Tibial artery (tissue), 4 donors: Measurements from ENCODE around the gene CHST11.

Experiments
- DNase-seq, 2 donors: peaks; one replicate each; pipeline ENCODE4 v3.0.0-alpha.2; 2019
- H3K27ac ChIP-seq, 2 donors: fragments of 200-600 bp; sonication (generic) in 1 of 2; 1 replicate in 1 of 2; 2 replicates in 1 of 2; pipeline ENCODE4 v1.5.1; 2018 to 2019; ENCODE audit warnings: mild to moderate bottlenecking in 1 of 2
- H3K27me3 ChIP-seq, 2 donors: fragments of 200-600 bp; sonication (generic) in 1 of 2; one replicate each; pipeline versions ENCODE4 v1.5.1 to v1.6.0; 2016 to 2019
- H3K36me3 ChIP-seq, 3 donors: fragments of 200-600 bp; sonication (generic) in 2 of 3; one replicate each; pipeline ENCODE4 v1.5.1; 2016 to 2019; ENCODE audit warnings: mild to moderate bottlenecking in 2 of 3
- H3K4me1 ChIP-seq, 4 donors: fragments of 200-600 bp; sonication (generic) in 2 of 4; 1 replicate in 3 of 4; 2 replicates in 1 of 4; pipeline ENCODE4 v1.5.1; 2016 to 2019
- H3K4me3 ChIP-seq, 2 donors: fragments of 200-600 bp; sonication (generic) in 1 of 2; 1 replicate in 1 of 2; 2 replicates in 1 of 2; pipeline ENCODE4 v1.5.1; 2018 to 2019; ENCODE audit warnings: mild to moderate bottlenecking in 2 of 2
- H3K9me3 ChIP-seq, 3 donors: fragments of 200-600 bp; sonication (generic) in 1 of 3; one replicate each; pipeline ENCODE4 v1.5.1; 2016 to 2019
- intact Hi-C: fragments of 100-400 bp; cut with DNase I; formaldehyde crosslinking; loops from one replicate; pipeline ENCODE4 v1.15.0; 2023; ENCODE audit warnings: low total_unique reads
- TF ChIP-seq, protein P1 (sequence below), 2 experiments: fragments of 200-600 bp in 1 of 2; fragments of 450-650 bp in 1 of 2; IDR thresholded peaks; one replicate each; pipeline ENCODE4 v1.5.1; 2017 to 2019; ENCODE audit warnings: antibody characterized with exemption in 2 of 2, mild to moderate bottlenecking in 1 of 2, moderate library complexity in 1 of 2

The CHST11 gene

DNA sequence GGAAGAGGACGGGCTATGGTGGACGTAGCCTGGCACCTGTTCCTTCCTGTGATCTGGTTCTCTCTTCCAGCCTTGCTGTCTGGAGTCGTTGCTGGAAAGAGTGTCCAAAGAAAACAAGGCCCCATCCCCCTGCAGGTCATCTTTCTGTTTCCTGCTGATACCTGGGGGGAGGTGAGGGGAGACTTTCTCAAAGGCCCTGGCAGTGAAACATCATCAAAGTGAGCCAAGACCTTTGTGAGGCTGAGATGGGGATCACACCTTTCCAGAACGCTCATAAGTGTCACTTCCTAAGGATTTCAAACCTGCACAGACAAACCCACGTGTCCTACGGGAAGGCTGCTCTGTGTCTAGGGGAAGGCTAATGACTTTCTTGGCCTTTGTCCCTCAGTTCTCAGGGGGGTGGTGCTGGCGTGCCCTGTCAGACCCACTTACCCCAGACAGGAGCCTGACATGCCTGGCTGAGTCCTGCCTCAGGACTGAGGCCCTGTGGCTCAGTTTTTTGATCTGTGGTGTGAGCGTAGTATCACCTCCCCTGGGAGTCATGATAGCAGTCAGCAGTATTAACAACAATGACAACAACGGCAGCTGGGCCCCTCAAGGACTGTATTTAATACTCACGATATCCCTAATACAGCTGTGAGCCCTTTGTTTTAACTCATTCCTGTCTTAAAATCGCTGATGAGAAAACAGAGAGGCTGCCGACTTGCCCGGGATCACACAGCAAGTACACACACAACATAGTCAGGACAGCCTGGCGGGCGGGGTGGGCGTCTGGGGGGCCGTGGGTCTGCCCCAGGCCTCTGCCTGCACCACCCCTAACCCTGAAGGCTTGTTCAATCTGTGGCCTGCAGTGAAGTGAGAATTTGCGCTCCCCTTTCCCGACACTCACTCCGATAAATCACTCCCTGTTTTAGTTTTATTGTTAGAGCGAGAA lies 266.1 kb downstream of the CHST11 start:
- intact Hi-C loops: no loop called here
- Histone ChIP-seq H3K27me3 (no peaks in the 10 kb centered on the region), H3K9me3 (no peaks in the 10 kb centered on the region), H3K27ac (no peak overlapping the region), H3K36me3 (no peaks in the 10 kb centered on the region), H3K4me1 (no peaks in the 10 kb centered on the region), H3K4me3 (no peak overlapping the region)
- DNase-seq: no peak
- TF ChIP-seq, protein P1, sequence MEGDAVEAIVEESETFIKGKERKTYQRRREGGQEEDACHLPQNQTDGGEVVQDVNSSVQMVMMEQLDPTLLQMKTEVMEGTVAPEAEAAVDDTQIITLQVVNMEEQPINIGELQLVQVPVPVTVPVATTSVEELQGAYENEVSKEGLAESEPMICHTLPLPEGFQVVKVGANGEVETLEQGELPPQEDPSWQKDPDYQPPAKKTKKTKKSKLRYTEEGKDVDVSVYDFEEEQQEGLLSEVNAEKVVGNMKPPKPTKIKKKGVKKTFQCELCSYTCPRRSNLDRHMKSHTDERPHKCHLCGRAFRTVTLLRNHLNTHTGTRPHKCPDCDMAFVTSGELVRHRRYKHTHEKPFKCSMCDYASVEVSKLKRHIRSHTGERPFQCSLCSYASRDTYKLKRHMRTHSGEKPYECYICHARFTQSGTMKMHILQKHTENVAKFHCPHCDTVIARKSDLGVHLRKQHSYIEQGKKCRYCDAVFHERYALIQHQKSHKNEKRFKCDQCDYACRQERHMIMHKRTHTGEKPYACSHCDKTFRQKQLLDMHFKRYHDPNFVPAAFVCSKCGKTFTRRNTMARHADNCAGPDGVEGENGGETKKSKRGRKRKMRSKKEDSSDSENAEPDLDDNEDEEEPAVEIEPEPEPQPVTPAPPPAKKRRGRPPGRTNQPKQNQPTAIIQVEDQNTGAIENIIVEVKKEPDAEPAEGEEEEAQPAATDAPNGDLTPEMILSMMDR (IDR thresholded peaks at IDR 0.05): no peak

DNA sequence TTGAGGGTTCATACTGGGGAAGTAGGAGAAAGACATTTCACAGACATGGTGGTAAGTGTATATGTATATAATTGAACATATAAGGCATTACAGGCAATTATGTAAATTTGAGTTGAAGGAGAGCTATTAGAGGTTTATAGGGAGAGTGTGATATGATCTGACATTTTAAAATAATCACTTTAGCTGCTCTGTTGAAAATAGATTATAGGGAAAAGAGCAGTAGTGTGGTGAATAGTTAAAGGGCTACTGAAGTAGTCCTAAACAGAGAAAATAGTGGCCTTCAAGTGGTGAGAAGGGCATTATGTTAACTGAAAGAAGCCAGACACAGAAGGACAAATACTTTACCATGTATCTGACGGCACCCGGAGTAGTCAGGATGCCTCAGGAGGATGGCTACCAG lies 267.1 kb downstream of the CHST11 start:
- no peaks in the 10 kb centered on the region for H3K27me3 ChIP-seq
- intact Hi-C loops: no loop called here
- TF ChIP-seq, protein P1 (IDR thresholded peaks at IDR 0.05): no peak
- no peak for DNase-seq
- no peak overlapping the region for H3K27ac ChIP-seq
- H3K36me3 ChIP-seq: no peaks in the 10 kb centered on the region
- no peak overlapping the region for H3K4me3 ChIP-seq
- no peaks in the 10 kb centered on the region for H3K9me3 ChIP-seq
- no peaks in the 10 kb centered on the region for H3K4me1 ChIP-seq

DNA sequence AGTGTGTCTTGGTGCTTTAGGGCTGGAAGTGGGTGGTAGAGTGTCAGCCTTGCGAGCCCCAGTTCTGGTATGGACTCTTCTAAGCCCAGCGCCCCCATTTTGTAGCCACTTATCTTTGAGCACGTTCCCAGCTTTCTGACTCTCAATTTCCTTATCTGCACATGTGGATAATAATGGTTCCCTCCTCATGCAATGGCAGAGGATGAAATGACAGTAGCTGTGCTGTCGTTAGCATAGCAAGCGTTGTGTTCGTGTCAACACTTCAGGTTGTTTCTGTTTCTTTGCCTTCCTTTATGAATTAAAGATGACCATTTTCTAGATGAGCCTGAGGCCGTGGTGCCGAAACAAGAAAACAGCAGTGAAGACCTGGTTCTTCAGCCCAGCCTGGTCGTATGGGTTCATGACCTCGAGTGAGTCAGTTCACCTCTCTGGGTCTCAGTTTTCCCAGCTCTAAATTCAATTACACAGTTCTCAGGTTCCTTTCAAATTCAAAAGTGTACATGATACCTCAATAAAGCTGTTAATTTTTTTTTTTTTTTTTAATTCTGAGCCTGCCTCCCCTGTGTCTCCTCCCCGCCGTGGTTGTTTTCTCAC lies 268.3 kb downstream of the CHST11 start:
- intact Hi-C loops: no loop called here
- Histone ChIP-seq H3K27me3 (no peaks in the 10 kb centered on the region), H3K36me3 (no peaks in the 10 kb centered on the region), H3K4me1 (no peaks in the 10 kb centered on the region), H3K4me3 (no peak overlapping the region), H3K9me3 (no peaks in the 10 kb centered on the region), H3K27ac (no peak overlapping the region)
- DNase-seq: no peak
- TF ChIP-seq, protein P1 (IDR thresholded peaks at IDR 0.05): no peak

DNA sequence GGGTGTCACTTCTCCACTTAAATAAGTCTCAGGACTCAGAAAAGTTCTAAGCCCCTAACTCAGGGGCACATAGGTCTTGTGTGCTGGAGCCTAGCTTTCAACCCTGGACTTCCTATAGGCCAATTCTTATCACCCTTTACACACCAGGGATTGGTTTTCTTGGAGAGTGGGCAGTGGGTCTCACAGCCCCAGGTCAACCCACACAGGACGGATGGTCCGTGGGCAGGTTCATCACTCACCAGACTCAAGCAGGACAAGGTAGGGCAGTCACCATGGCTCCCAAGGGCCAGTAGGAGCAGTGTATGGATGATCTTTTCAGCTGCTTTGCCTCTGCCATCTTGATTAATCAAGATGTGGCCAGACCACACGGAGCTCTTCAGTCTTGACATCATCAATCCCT lies 268.9 kb downstream of the CHST11 start:
- TF ChIP-seq, protein P1 (IDR thresholded peaks at IDR 0.05): no peak
- H3K4me3 ChIP-seq: no peak overlapping the region
- no peaks in the 10 kb centered on the region for H3K36me3 ChIP-seq
- H3K4me1 ChIP-seq: no peaks in the 10 kb centered on the region
- no peak overlapping the region for H3K27ac ChIP-seq
- DNase-seq: no peak
- H3K9me3 ChIP-seq: no peaks in the 10 kb centered on the region
- H3K27me3 ChIP-seq: no peaks in the 10 kb centered on the region
- intact Hi-C loops: no loop called here

DNA sequence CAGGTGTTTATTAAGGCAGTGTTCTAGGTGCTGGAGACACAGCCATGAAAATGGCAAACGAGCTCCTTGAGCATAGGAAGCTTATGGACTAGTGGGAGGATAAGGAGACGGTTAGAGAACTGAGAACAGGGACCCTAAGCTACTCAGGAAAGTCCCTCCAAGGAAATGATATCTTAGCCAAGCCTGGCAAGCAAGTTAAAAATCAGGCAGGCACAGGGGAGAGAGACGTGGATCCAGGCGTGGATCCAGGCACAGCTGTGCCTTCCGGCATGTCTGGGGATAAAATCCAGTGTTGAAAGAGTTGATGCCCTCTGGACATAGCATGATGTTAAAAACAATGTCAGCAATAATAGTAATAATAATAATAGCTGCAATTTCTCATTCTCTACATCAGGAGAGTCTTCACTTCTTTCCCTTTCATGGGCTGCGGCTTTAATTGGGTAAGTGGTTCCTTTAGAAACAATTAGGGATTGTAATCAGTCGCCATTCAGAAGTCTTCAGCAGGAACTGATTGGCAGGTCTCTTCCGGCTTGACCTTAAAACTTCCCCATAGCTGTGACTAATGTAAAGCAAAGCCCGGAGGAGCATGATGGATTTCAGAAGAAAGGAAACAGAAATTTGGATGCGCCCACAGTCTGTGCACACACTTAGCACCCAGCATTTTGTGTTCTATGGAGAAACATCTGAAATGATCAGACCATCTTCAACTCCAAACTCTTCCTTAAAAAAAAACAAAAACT lies 271.1 kb downstream of the CHST11 start:
- Histone ChIP-seq H3K36me3 (no peaks in the 10 kb centered on the region), H3K4me3 (no peak overlapping the region), H3K9me3 (no peaks in the 10 kb centered on the region), H3K27ac (no peak overlapping the region), H3K4me1 (no peaks in the 10 kb centered on the region), H3K27me3 (no peaks in the 10 kb centered on the region)
- no peak for DNase-seq
- intact Hi-C loops: no loop called here
- TF ChIP-seq, protein P1 (IDR thresholded peaks at IDR 0.05): no peak
